GM12878 (cell line): ENCODE results near the gene SPAG9. TPM values are rescaled to one million over a fixed set of nuclear protein-coding genes. Genes with fewer than 3 reads are reported as not detected.

Experiments
- BCL11A ChIP-seq: IDR thresholded peaks from 2 replicates; pipeline ENCODE4 v1.6.1; 2011; ENCODE audit warnings: low read depth, low read length
- CBX5 ChIP-seq: sonication (generic); IDR thresholded peaks from 2 replicates; pipeline ENCODE4 v1.6.1; 2016; ENCODE audit warnings: low read depth, moderate library complexity, mild to moderate bottlenecking, inconsistent platforms
- CEBPB ChIP-seq, 2 experiments: fragments of 150-350 bp in 1 of 2; IDR thresholded peaks; 2 replicates each; pipeline ENCODE4 v1.6.1; 2012 to 2014; ENCODE audit warnings: low read depth in 2 of 2, low read length in 2 of 2, borderline replicate concordance in 1 of 2, inconsistent platforms in 1 of 2
- CHD2 ChIP-seq: IDR thresholded peaks from 2 replicates; pipeline ENCODE4 v1.6.1; 2011; ENCODE audit warnings: low read depth, low read length, improper control_type of control experiment, borderline replicate concordance
- ETV6 ChIP-seq, 2 experiments: fragments of 450-650 bp in 1 of 2; IDR thresholded peaks in 1 of 2; conservative IDR thresholded peaks in 1 of 2; 2 replicates each; pipeline ENCODE4 v1.6.1; 2014; ENCODE audit warnings: antibody characterized with exemption in 1 of 2, borderline replicate concordance in 1 of 2, low read depth in 1 of 2, mild to moderate bottlenecking in 1 of 2, moderate library complexity in 1 of 2
- MEF2B ChIP-seq: fragments of 450-650 bp; IDR thresholded peaks from 2 replicates; pipeline ENCODE4 v1.6.1; 2018; ENCODE audit warnings: mild to moderate bottlenecking, moderate library complexity; ENCODE audit not compliant: partially characterized antibody, poor library complexity, severe bottlenecking
- MYB ChIP-seq: fragments of 150-350 bp; IDR thresholded peaks from 2 replicates; pipeline ENCODE4 v1.6.1; 2014; ENCODE audit warnings: mild to moderate bottlenecking, low read depth, low read length, borderline replicate concordance
- MYC ChIP-seq: IDR thresholded peaks from 2 replicates; pipeline ENCODE4 v1.6.1; 2011; ENCODE audit warnings: mild to moderate bottlenecking, low read length, moderate library complexity, inconsistent platforms; ENCODE audit not compliant: insufficient read depth, insufficient replicate concordance, insufficient read length, severe bottlenecking
- NBN ChIP-seq: fragments of 450-650 bp; IDR thresholded peaks from 2 replicates; pipeline ENCODE4 v1.6.1; 2016
- NFYA ChIP-seq: IDR thresholded peaks from 2 replicates; pipeline ENCODE4 v1.6.1; 2011; ENCODE audit warnings: low read depth, mild to moderate bottlenecking, low read length, improper control_type of control experiment, borderline replicate concordance
- RBBP5 ChIP-seq: fragments of 200-600 bp; sonication (generic); conservative IDR thresholded peaks from 2 replicates; pipeline ENCODE4 v1.6.1; 2016
- STAT3 ChIP-seq: IDR thresholded peaks from 2 replicates; pipeline ENCODE4 v1.6.1; 2011; ENCODE audit warnings: low read depth, low read length, improper control_type of control experiment
- SUZ12 ChIP-seq: fragments of 200-600 bp; sonication (generic); IDR thresholded peaks from one replicate; pipeline ENCODE4 v1.6.1; 2018; ENCODE audit warnings: antibody characterized with exemption, mild to moderate bottlenecking; ENCODE audit not compliant: unreplicated experiment
- YBX1 ChIP-seq: fragments of 450-650 bp; IDR thresholded peaks from 2 replicates; pipeline ENCODE4 v1.6.1; 2016; ENCODE audit warnings: antibody characterized with exemption
- ZBED1 ChIP-seq: IDR thresholded peaks from 2 replicates; pipeline ENCODE4 v1.6.1; 2016; ENCODE audit warnings: borderline replicate concordance
- polyA plus RNA-seq, 11 experiments: library from polyadenylated mRNA; depleted of rRNA in 4 of 11; unstranded in 6 of 11; stranded (reverse) in 5 of 11; fragments of >200 nt; fragmentation: Nextera tagmentation in 4 of 11; fragmentation: Illumina TruSeq in 1 of 11; extraction: Ambion mirVana in 4 of 11; extraction: Trizol in 1 of 11; gene quantifications; 1 replicate in 1 of 11; 2 replicates in 10 of 11; pipeline versions ENCODE4 v1.2.1 to v1.2.3, GENCODE V29; 2011 to 2016; ENCODE audit warnings: inconsistent platforms in 2 of 11, missing spikeins in 2 of 11, low read depth in 1 of 11
- total RNA-seq, 4 experiments: library from RNA; depleted of rRNA in 3 of 4; stranded (reverse); fragments of >200 nt in 3 of 4; fragmentation: Illumina TruSeq in 1 of 4; extraction: Trizol in 1 of 4; gene quantifications; 2 replicates each; pipeline versions ENCODE4 v1.2.1 to v1.2.3, GENCODE V29; 2013 to 2021
- TF ChIP-seq, protein P1 (sequence below): IDR thresholded peaks from 2 replicates; pipeline ENCODE4 v1.6.1; 2012; ENCODE audit warnings: low read depth, low read length, improper control_type of control experiment
- TF ChIP-seq, protein P2 (sequence below): IDR thresholded peaks from 2 replicates; pipeline ENCODE4 v1.6.1; 2011; ENCODE audit warnings: low read depth, mild to moderate bottlenecking, low read length, moderate library complexity, borderline replicate concordance; ENCODE audit errors: extremely low read depth
- TF ChIP-seq, protein P3 (sequence below): fragments of 450-650 bp; IDR thresholded peaks from 2 replicates; pipeline ENCODE4 v1.6.1; 2017; ENCODE audit warnings: mild to moderate bottlenecking, low read depth, inconsistent platforms; ENCODE audit not compliant: poor library complexity, severe bottlenecking
- TF ChIP-seq, protein P4 (sequence below): IDR thresholded peaks from 2 replicates; pipeline ENCODE4 v1.6.1; 2012; ENCODE audit warnings: low read depth, low read length, improper control_type of control experiment
- TF ChIP-seq, protein P5 (sequence below): fragments of 450-650 bp; formaldehyde crosslinking; IDR thresholded peaks from 2 replicates; pipeline ENCODE4 v1.4.0; 2020; ENCODE audit warnings: mild to moderate bottlenecking, moderate library complexity

Gene SPAG9
- total and polyA plus RNA-seq, 10 of the 15 experiments (the other 5 are each of a cell fraction or from before 2014, with no cell fraction given): 6.6 to 42.0 (median 24.9) TPM

DNA sequence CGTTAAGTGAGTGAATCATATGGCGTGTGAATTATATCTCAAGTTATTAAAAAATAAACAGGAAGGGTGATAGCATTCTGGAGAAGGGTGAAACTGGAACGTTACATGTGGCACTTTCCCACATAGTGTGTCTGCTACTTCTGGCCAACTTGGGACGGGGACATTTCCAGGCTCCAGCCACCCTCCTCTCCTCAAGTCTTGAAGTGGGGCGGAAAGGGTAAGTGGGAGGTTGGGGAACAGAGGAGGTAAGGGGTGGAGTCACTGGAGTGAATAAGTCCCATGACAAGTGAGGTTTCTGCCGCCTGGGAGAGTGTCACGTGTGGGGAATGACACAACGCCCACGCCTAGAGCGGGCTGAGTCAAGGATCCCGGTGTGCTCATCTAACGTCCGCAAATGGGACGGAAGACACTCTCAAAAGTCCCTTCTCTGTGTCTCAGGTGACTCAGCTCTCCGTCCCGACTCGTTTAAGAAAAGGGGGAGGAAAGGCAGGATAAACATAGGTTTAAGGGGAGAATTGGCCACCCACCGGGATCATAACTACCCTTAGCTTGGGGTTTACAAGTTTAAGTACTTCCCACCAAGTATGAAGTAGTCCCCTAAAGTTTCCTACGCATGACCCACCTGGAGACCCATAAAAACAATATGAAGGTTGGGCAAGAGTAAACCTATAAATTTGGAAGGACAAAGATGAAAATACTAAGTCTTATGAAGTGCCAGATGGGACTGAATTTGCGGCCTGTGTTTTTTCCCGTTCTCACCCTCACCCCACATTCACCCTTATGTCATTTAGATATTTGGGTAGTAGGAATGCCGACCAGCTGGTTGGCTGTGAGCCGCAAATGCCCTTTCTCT lies 1.2 kb upstream of the SPAG9 start (continued):
- TF ChIP-seq CHD2: 0 out of 2 replicates have a peak, but pooled peaks have one; percentile 30
- TF ChIP-seq, protein P1, sequence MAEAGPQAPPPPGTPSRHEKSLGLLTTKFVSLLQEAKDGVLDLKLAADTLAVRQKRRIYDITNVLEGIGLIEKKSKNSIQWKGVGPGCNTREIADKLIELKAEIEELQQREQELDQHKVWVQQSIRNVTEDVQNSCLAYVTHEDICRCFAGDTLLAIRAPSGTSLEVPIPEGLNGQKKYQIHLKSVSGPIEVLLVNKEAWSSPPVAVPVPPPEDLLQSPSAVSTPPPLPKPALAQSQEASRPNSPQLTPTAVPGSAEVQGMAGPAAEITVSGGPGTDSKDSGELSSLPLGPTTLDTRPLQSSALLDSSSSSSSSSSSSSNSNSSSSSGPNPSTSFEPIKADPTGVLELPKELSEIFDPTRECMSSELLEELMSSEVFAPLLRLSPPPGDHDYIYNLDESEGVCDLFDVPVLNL: no peak
- TF ChIP-seq NBN: no peak
- TF ChIP-seq NFYA: no peak
- no peak for TF ChIP-seq CEBPB (IDR thresholded peaks at IDR 0.05; ENCODE audit: borderline replicate concordance in 1 of 2, low read depth in 2 of 2, low read length in 2 of 2)
- no peak for TF ChIP-seq MYC
- TF ChIP-seq, protein P2, sequence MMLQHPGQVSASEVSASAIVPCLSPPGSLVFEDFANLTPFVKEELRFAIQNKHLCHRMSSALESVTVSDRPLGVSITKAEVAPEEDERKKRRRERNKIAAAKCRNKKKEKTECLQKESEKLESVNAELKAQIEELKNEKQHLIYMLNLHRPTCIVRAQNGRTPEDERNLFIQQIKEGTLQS: peak; percentile 74; the same call in 1 of the 2 replicates
- TF ChIP-seq, protein P3, sequence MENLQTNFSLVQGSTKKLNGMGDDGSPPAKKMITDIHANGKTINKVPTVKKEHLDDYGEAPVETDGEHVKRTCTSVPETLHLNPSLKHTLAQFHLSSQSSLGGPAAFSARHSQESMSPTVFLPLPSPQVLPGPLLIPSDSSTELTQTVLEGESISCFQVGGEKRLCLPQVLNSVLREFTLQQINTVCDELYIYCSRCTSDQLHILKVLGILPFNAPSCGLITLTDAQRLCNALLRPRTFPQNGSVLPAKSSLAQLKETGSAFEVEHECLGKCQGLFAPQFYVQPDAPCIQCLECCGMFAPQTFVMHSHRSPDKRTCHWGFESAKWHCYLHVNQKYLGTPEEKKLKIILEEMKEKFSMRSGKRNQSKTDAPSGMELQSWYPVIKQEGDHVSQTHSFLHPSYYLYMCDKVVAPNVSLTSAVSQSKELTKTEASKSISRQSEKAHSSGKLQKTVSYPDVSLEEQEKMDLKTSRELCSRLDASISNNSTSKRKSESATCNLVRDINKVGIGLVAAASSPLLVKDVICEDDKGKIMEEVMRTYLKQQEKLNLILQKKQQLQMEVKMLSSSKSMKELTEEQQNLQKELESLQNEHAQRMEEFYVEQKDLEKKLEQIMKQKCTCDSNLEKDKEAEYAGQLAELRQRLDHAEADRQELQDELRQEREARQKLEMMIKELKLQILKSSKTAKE: no peak
- TF ChIP-seq, protein P4, sequence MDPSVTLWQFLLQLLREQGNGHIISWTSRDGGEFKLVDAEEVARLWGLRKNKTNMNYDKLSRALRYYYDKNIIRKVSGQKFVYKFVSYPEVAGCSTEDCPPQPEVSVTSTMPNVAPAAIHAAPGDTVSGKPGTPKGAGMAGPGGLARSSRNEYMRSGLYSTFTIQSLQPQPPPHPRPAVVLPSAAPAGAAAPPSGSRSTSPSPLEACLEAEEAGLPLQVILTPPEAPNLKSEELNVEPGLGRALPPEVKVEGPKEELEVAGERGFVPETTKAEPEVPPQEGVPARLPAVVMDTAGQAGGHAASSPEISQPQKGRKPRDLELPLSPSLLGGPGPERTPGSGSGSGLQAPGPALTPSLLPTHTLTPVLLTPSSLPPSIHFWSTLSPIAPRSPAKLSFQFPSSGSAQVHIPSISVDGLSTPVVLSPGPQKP: no peak
- 0 out of 2 replicates have a peak, but pooled peaks have one; percentile 41 for TF ChIP-seq ZBED1
- no peak for TF ChIP-seq STAT3
- TF ChIP-seq CBX5: no peak
- TF ChIP-seq MYB: no peak
- no peak for TF ChIP-seq RBBP5
- TF ChIP-seq SUZ12: no peak
- 0 out of 2 replicates have a peak, but pooled peaks have one; percentile 4 for TF ChIP-seq BCL11A
- TF ChIP-seq MEF2B: no peak
- TF ChIP-seq, protein P5, sequence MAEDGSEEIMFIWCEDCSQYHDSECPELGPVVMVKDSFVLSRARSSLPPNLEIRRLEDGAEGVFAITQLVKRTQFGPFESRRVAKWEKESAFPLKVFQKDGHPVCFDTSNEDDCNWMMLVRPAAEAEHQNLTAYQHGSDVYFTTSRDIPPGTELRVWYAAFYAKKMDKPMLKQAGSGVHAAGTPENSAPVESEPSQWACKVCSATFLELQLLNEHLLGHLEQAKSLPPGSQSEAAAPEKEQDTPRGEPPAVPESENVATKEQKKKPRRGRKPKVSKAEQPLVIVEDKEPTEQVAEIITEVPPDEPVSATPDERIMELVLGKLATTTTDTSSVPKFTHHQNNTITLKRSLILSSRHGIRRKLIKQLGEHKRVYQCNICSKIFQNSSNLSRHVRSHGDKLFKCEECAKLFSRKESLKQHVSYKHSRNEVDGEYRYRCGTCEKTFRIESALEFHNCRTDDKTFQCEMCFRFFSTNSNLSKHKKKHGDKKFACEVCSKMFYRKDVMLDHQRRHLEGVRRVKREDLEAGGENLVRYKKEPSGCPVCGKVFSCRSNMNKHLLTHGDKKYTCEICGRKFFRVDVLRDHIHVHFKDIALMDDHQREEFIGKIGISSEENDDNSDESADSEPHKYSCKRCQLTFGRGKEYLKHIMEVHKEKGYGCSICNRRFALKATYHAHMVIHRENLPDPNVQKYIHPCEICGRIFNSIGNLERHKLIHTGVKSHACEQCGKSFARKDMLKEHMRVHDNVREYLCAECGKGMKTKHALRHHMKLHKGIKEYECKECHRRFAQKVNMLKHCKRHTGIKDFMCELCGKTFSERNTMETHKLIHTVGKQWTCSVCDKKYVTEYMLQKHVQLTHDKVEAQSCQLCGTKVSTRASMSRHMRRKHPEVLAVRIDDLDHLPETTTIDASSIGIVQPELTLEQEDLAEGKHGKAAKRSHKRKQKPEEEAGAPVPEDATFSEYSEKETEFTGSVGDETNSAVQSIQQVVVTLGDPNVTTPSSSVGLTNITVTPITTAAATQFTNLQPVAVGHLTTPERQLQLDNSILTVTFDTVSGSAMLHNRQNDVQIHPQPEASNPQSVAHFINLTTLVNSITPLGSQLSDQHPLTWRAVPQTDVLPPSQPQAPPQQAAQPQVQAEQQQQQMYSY (CRISPR knock-in tag): no peak
- TF ChIP-seq ETV6 (conservative IDR thresholded peaks at IDR 0.05 in 1 of 2, IDR thresholded peaks at IDR 0.05 in 1 of 2; ENCODE audit: borderline replicate concordance in 1 of 2, low read depth in 1 of 2): 0 out of 4 replicates have a peak, but pooled peaks of 1 of the 2 experiments have one; percentile 14
- TF ChIP-seq YBX1: no peak
